ENCODE results near the gene SLC9A9. TPM values are rescaled to one million over a fixed set of nuclear protein-coding genes. Genes with fewer than 3 reads are reported as not detected.

Gene SLC9A9
- total RNA-seq, 4 donors from 2014 or later = 13.4 to 15.0 (median 14.4) TPM

- intact Hi-C loops (cut with DNase I) = no loop called here
- Histone ChIP-seq H3K9me3 (no peaks in the 10 kb centered on the region), H3K27me3 (no peaks in the 10 kb centered on the region), H3K36me3 (no peaks in the 10 kb centered on the region), H3K4me3 (no peak overlapping the region), H3K27ac (replicated peaks in 1 of 4) (no peak overlapping the region), H3K4me1 (peaks cover 0 to 36% (median 34%) of the 10 kb centered on the region in 4 donors)
- WGBS = 50% methylated on average over 2 of the region's 2 CpGs
- TF ChIP-seq POLR2A (IDR thresholded peaks at IDR 0.05; ENCODE audit: low read depth) (no peak), EP300 (IDR thresholded peaks at IDR 0.05) (no peak)
- no peak for DNase-seq (ENCODE audit: extremely low spot score)
These were observed 77.9 kb downstream of the SLC9A9 start for GRCh38 chr3:143770391-143770790.

- Histone ChIP-seq H3K27me3 (no peaks in the 10 kb centered on the region), H3K4me1 (peaks cover 0 to 36% (median 32%) of the 10 kb centered on the region in 4 donors)
These were observed 78.7 kb downstream of the SLC9A9 start for GRCh38 chr3:143769616-143770015.

GRCh38 chr3:143764840-143765239 is 83.4 kb downstream of the SLC9A9 start:
- TF ChIP-seq POLR2AphosphoS5 (IDR thresholded peaks at IDR 0.05) = no peak
- TF ChIP-seq CTCF (IDR thresholded peaks at IDR 0.05) = no peak
- TF ChIP-seq POLR2A (IDR thresholded peaks at IDR 0.05; ENCODE audit: low read depth) = no peak
- TF ChIP-seq EP300 (IDR thresholded peaks at IDR 0.05) = no peak
- intact Hi-C loops (cut with DNase I) = no loop called here
- no peaks in the 10 kb centered on the region for H3K36me3 ChIP-seq
- H3K4me3 ChIP-seq = no peak overlapping the region
- 83% methylated on average over 1 of the region's 1 CpG for WGBS
- peaks cover 0 to 10% (median 7%) of the 10 kb centered on the region in 4 donors for H3K4me1 ChIP-seq
- no peak for DNase-seq (ENCODE audit: extremely low spot score)
- no peak overlapping the region for H3K27ac ChIP-seq (replicated peaks in 1 of 4)
- no peaks in the 10 kb centered on the region for H3K9me3 ChIP-seq
- no peaks in the 10 kb centered on the region for H3K27me3 ChIP-seq

More at GRCh38 chr3:143769616-143770015, 78.7 kb downstream of the SLC9A9 start:
- H3K27ac ChIP-seq (replicated peaks in 1 of 4) = peak overlapping the region in 1 of 4 donors; percentile 15
- intact Hi-C loops (cut with DNase I) = no loop called here
- no peaks in the 10 kb centered on the region for H3K36me3 ChIP-seq
- H3K9me3 ChIP-seq = no peaks in the 10 kb centered on the region
- no peak overlapping the region for H3K4me3 ChIP-seq
- WGBS = 28% methylated on average over 1 of the region's 1 CpG
- no peak for TF ChIP-seq POLR2AphosphoS5 (IDR thresholded peaks at IDR 0.05)
- no peak for TF ChIP-seq POLR2A (IDR thresholded peaks at IDR 0.05; ENCODE audit: low read depth)
- no peak for TF ChIP-seq EP300 (IDR thresholded peaks at IDR 0.05)
- no peak for TF ChIP-seq CTCF (IDR thresholded peaks at IDR 0.05)
- DNase-seq (ENCODE audit: extremely low spot score) = no peak

GRCh38 chr3:143763564-143764162 is 84.6 kb downstream of the SLC9A9 start:
- Histone ChIP-seq H3K4me3 (no peak overlapping the region), H3K36me3 (no peaks in the 10 kb centered on the region), H3K9me3 (no peaks in the 10 kb centered on the region), H3K27me3 (no peaks in the 10 kb centered on the region), H3K27ac (replicated peaks in 1 of 4) (no peak overlapping the region), H3K4me1 (no peaks in the 10 kb centered on the region)
- intact Hi-C loops (cut with DNase I) = no loop called here
- DNase-seq (ENCODE audit: extremely low spot score) = no peak
- TF ChIP-seq EP300 (IDR thresholded peaks at IDR 0.05) (no peak), CTCF (IDR thresholded peaks at IDR 0.05) (peak in 1 of 3 experiments; percentile 24)

GRCh38 chr3:143757691-143758090 is 90.6 kb downstream of the SLC9A9 start:
- Histone ChIP-seq H3K4me3 (no peak overlapping the region), H3K27me3 (no peaks in the 10 kb centered on the region), H3K4me1 (peaks cover 0 to 6% (median 3%) of the 10 kb centered on the region in 4 donors), H3K36me3 (no peaks in the 10 kb centered on the region), H3K27ac (replicated peaks in 1 of 4) (no peak overlapping the region), H3K9me3 (no peaks in the 10 kb centered on the region)
- 80% methylated on average over 4 of the region's 4 CpGs for WGBS
- DNase-seq (ENCODE audit: extremely low spot score) = no peak
- no peak for TF ChIP-seq POLR2A (IDR thresholded peaks at IDR 0.05; ENCODE audit: low read depth)
- no peak for TF ChIP-seq EP300 (IDR thresholded peaks at IDR 0.05)
- no peak for TF ChIP-seq POLR2AphosphoS5 (IDR thresholded peaks at IDR 0.05)
- no peak for TF ChIP-seq CTCF (IDR thresholded peaks at IDR 0.05)
- intact Hi-C loops (cut with DNase I) = no loop called here

Data from esophagus muscularis mucosa (tissue), 4 donors.